Colon (tissue), 2 donors: ENCODE results near the gene MSH5.

Source experiments
- FAIRE-seq: peaks from 2 replicates; lab custom pipeline; 2012; peaks lifted over from hg19 to GRCh38; lab: Jason Lieb, UNC
- donor health status: control.
- donor health status: control.

Gene MSH5

DNA sequence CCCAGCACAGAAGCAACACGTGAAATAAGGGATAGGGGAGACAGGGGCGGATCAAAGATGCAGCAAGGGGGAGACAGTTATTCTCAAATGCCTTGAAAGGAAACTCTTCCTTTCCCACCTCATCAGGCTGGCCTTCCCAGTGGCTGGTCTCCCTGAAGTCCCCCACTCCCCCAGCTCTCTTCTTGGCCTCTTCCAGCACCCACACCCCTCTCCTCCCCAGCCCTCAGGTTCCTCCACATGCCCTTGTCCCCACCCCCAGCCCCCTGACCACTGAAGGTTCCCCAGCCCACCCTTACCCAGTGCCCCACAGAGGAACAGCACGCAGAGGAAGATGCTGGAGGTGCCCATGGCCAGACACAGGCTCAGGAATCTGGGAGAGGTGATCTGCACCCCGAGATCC is 26.3 kb upstream of the MSH5 start:
- no peak for FAIRE-seq

DNA sequence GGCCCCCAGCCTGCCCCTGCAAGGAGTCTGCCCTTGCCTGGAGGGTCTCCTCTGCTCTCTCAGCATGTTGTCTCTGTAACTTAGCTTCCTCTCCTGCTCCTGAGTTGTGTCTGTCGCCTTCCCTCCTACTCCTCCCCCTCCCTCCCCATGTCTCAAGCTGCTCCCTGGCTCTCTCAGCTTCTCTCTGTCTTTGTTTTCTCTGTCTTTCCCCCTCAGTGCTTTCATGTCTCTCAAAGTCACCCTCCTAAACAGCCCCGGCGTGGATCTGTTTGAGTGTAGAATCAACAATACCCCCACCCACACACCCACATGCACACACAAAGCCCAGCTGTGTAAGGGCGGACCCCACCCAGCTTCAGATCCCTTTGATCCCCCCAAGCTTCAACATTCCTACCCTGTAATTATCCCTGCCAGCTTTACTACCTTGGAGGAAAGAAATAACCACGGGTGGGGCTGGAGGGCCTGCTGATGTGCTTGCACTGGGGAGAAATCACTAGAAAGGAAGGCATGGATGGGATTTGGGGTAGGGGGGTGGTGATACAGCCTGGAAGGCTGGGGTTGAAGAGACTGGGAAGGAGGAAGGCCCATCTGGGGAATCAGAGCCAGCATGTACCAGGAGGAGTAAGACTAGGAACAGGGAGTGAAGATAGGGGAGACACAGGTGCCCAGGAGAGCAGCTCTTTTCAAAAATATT is 25.7 kb upstream of the MSH5 start:
- FAIRE-seq = no peak

DNA sequence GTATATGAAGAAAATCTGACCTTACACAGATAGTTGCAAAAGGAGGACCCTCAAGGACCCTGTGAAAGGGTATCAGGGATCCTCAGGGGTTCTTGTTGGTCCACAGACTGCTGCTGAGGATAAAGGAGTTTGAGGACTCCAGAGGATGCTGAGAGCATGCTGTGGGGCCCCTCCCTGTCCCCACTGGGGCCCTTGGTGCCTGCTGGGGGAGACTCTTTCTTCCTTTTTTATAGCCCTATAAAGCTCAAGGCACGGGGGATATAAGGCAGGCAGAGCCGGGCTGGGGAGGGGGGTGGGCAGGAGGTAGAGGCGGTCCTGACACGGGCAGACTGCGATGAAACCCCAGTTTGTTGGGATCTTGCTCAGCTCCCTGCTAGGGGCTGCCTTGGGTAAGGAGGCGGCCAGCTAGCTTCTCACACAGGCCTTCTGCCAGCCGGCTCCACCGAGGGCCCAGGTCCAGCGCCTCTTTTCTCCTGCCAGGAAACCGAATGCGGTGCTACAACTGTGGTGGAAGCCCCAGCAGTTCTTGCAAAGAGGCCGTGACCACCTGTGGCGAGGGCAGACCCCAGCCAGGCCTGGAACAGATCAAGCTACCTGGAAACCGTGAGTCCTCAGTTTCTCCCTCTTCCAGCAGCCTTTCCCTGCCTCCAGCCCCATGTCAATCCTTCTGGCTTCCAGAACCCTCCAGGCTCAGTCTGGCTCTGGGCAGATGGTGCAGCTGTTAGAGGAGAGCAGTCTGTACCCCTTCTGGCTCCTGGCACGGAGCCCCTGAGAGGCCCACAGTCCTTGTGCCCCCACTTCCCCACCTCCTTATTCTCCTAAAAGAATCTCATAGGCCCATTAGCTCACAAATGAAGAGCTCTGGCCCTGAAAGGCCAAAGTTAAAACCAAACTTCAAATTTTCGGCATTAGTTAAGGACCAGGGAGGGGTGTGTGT is 24.5 kb upstream of the MSH5 start, which contains the start of gene LY6G6D:
Gene LY6G6D, plus strand, starts transcription at position 327 of the 937 bp plus-strand sequence. Its CDS starts 8 bp downstream, at position 335.
- no peak for FAIRE-seq

DNA sequence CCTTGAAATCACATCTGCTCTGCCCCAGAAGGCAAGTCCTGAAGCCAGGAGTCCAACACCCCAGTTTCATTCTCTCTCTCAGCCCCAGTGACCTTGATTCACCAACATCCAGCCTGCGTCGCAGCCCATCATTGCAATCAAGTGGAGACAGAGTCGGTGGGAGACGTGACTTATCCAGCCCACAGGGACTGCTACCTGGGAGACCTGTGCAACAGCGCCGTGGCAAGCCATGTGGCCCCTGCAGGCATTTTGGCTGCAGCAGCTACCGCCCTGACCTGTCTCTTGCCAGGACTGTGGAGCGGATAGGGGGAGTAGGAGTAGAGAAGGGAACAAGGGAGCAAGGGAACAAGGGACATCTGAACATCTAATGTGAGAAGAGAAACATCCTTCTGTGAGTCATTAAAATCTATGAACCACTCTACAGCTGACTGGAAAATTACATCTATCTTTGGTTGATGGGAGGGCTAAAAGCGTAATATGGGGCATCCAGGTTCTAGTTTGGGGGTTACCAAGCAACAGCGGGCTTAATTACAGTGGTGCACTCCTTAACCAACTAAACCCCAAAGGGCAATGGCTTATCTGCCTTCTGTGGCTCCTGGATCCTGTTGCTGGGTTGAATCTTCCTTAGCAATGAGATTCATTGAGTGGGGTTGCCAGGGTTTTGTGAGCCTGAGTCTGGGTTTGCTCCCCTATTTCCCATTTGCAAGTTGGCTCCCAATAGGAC is 22.1 kb upstream of the MSH5 start:
- no peak for FAIRE-seq

DNA sequence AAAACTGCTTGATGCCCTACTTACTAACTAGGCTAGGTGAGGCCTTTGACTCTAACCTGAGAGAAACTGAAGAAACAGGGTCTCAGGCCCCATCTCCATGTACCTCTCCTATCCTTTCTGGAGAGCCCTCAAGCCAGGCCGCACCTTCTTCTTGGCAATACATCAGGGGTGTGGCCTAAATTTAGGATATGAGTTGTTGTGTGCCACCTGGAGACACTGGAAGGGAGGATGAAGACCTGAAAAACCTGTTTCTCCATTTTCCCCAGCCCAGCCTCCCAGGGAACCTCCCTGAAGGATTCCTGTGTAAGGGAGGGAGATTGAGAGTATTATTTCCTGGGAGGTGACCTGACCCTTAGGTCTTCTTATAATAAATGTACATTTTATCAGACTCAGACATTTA is 21.5 kb upstream of the MSH5 start:
- FAIRE-seq = no peak

DNA sequence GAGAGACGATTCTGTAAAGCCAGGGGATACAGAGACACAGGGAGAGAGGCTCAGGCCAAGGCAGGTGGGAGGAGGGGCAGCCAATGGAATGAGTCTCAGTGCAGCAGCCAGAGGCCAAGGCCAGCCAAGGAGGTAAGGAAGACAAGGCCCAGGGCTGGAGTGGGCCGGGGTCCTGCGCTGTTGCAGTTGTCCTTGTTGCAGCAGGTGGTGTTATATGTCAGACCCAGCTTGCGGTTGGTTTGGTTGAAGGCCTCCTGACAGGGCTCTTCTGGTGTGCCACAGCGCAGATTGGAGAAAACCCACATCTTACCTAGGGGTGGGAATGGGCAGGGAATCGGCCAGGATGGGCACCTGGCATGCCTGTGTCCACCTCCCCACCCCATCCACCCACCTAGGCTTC is 20.8 kb upstream of the MSH5 start:
- FAIRE-seq = no peak

DNA sequence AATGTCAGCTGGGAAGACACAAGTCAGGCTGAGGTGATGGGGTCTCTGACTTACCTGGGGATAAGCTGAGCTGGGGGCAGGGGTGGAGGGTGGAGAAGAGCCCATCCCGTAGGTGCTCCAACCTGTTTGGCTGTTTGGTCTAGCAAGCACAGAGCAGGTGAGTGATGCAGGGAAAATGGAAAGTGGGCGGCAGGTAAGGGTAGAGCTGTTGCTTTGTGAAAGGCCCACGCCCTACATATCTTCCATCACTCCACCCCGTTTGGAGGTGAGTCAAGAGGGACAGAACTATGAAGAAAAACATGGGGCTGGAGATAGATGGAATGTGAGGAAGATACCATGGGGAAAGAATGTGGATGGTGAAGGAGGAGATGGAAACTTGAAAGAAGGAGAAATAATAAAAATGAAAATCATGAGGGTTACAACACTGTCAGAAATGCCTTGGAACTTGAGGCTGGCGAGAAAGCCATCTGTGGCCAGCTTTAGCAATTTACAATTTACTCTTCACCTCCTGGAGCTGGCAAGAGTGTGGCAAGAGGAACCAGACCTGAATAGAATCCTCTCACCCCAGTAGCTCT is 19.5 kb upstream of the MSH5 start:
- FAIRE-seq = no peak

DNA sequence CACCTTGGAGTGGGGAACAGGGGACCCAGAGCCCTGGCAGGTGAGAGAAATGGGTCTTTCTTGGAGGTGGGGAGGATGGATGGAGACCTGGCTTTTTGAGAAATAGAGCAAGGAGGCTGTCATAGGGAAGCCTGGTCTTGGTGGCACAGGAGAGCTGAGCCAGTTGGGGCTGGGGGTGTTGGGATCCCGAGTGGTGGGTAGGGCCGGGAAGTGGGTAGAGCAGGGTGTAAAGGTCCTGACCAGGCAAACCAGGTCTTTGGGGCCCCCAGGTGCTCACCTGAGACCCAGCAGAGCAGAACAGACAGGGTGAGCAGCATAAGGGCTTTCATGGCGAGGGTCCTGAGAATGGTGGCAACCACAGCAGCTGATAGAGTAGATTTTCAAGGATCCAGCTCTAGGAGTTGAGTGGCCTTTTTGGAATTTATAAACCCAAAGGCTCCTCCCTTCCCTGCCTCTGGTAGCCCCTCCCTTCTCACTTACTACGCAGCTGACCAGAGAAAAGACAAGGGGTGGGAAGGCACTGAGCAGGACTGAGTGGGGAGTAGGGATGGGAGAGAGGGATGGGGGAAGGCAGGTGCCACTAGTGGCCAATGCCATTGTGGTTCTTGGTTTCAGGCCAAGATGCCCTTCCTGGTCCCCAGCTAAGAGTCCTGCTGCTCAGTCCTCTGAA is 18.3 kb upstream of the MSH5 start, which contains the start of gene LY6G6C:
Gene LY6G6C, minus strand, starts transcription at position 396 of the 670 bp plus-strand sequence. Its CDS starts 67 bp downstream, at position 329.
- no peak for FAIRE-seq

DNA sequence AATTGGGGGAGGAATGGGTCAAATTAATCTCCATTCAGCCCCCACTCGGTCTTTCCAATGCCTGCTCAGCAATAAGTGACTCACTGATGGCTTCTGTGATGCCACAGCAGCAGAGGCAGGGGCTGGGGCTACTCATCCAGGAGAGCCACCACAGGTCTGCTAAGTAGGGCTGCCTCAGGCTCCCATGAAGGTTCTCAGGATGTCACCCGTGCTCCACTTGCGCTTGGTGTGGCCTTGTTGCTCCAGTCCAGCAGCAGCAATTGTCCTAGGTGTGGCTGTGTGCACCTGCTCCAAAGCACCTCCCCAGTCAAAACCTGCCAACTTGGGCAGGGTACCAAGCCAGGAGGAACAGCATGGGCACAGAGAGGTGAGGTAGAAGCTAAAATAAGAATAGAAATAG is 17.6 kb upstream of the MSH5 start:
- no peak for FAIRE-seq

DNA sequence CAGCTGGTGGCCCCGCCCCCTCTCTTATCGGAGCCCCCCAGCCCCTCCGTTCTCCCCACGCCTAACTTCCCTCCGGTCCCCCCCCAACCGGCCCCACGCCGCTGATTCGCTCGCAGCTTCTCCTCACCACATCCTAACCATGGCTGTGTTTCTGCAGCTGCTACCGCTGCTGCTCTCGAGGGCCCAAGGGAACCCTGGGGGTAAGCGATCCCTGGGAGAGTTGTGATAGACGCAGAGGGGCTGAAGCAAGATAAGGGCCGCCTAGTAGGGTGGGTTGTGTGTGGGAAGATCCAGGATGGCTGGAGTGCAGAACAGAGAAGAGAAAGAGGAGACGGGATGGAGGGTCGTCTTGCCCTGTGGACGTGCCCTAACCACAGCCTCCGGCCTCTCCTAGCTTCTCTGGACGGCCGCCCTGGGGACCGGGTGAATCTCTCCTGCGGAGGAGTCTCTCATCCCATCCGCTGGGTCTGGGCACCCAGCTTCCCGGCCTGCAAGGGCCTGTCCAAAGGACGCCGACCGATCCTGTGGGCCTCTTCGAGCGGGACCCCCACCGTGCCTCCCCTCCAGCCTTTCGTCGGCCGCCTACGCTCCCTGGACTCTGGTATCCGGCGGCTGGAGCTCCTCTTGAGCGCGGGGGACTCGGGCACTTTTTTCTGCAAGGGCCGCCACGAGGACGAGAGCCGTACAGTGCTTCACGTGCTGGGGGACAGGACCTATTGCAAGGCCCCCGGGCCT is 16.4 kb upstream of the MSH5 start, which contains the start of gene MPIG6B:
Gene MPIG6B, plus strand, starts transcription at position 129 of the 735 bp plus-strand sequence. Its CDS starts 11 bp downstream, at position 140.
- no peak for FAIRE-seq

DNA sequence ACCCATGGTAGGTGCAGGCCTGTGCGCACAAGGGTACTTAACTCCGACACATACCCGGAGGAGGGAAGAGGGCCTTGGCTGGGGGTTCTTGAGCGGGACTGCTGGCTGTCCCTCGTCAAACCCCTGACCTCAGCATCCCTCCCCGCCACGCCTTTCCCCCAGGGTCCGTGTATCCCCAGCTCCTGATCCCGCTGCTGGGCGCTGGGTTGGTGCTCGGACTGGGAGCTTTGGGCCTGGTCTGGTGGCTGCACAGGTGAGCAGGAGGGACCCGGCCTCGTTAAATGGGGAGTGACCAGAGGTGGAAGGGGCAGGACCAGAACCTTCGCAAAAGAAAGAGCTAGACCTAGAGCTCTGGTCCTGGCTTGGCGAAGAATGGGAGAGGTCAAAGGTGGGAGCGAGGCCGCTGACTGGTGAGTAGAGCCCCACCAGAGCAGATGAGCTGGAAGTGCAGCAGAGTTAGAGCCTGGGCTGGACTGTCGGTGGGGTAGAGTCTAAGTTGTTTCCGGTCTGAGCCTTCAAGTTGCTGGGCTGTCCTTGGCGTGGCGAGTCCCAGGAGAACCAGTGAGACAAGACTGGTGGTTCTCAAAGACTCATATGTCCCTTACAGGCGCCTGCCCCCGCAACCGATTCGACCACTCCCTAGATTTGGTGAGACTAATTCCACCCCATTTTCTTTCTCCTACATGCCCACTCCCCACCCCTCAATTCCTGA is 15.7 kb upstream of the MSH5 start:
- FAIRE-seq = no peak

DNA sequence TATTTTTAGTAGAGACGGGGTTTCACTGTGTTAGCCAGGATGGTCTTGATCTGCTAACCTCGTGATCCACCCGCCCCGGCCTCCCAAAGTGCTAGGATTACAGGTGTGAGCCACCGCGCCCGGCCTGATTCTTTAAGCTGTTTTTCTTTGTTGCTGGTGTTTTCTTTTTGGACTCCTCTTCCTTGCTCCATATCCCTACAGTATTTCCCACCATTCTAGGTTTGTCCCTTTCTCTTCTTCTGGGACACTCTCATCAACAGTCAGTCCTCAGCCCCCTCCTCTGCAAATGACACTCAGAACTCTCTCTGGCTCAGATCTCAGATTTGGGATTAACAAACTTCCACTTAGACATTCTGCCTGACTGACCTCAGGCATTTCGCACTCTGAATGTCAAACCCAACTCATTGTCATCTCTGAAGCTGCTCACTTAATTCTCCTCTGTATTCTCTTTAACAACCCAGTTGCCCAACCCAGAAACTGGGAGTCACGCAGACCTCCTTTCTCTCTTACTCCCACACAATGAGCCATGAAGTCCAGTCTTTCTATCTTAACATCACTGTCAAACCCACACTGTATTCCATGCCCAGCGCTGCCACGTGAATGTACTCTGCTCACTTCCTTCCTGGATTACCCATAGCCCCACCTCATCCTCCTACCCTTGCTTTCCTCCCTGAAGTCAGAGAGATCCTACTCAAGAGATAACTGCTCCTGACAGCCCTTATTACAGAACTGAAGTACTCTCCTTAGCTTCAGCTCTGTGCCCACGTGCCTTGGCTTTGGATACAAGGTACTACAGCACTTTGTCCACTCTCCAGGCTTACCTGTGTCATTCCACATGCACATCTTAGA is 14.1 kb upstream of the MSH5 start:
- no peak for FAIRE-seq

DNA sequence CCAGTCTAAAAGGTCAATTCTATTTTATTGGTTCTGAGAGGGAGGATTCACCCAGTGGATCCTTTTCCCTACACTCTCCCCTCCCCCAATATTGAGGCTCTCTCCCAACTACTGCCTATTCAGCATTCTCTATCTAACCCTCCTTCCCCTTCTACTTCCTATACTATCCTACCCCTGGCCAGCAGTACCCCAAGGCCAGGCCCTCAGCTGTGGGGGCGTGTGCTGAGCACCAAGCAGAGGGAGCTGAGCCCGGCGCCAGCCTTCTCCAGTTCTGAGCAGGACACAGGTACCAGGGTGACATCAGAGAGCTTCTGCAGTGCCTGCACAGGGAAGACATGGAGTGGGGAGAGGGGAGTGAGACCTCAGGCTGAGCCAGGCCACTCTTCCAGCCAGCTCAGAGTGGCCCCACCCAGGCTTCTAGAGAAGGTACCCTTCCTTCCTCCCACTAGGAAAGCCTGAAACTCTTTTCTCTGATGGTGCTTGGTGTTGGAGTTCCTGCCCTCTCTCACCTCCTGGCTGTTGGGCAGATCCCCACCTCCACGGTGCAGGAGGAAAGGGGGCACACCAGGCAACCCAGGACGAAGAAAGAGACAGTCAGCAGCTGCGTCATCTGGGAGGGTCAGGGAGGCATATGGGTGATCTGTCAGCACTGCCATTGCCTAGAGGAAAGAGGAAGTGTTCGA is 12.6 kb upstream of the MSH5 start:
- FAIRE-seq = no peak

DNA sequence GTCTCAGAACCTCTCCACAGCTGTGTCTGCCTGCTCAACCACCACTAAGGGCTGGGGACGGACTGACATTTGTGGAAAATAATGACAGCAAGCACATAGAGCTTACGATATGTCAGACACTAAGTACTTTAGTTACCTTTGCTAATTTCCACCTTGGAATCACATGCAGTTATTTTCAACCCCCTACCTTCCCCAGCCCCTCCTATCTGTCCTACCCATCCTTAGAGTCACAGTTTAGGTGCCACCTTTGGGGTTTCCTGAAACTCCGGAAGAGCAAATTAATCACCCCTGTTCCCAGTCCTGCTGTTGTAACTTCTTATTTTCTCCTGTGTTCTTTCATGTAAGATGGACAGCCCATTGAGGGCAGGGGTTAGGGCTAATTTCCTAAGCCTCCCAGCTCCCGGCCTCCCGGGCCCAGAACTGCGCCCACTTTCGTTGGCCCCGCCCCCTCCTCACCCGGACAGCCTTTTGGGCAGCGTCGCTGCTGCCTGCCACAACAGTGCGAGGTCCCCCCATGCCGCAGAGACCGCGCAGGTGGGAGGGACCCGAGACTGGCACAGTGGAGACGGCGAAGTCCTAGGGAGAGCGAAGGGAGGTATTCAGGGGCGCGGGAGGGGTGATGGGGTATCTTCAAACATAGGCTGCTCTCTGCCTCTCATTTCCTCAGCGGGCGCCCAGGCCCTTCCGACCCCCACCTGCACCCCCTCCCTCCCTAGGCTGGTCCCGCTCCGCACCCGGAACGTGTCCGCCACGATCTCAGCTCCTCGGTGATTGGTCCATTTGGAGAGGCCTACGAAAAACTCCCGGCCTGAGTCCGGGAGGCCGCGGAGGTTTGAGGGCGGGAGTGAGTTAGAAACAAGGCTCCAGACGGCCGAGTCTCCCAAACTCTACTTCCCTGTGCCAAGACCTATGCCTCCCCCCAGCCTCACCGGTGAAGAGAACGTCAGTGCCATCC is 11.8 kb upstream of the MSH5 start:
- FAIRE-seq = no peak

DNA sequence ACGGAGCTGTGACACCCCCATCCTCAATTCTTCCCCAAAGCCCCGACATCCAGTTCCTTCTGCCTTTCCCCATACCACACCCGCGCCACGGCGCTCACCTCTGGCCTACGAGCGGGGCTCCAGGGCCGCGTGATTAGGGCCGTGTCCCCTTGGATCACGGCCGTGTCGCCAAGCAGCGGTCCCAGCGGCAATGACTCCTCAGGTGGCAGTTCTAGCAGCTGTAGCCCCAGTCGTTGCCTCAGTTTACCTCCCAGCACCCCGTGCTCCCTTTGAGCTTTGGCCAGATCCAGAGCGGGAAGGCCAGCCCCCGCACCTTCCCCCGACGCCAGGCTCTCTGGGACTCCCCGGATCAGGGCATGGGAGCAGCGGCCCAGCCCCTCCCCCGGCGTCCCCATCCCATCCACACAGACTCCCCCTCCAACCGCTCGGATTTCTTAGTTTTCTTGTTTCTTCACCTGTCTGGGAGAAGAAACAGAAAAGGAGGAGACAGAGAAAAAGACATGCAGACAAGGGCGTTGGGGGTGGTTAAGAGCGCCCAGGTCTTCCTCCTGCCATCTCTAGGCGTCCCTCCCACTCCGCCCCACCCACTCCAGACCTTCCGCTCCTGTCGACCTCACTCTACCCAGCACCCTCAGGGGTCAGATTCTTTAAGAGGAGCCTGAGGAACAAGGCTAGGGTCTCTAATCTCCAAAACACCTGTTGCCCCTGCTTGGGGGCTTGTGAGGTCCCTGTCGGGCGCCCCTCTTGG is 10.9 kb upstream of the MSH5 start, which contains the start of gene DDAH2:
Gene DDAH2, minus strand, starts transcription at position 533 of the 748 bp plus-strand sequence. Its CDS starts 138 bp downstream, at position 395.
- FAIRE-seq = no peak

DNA sequence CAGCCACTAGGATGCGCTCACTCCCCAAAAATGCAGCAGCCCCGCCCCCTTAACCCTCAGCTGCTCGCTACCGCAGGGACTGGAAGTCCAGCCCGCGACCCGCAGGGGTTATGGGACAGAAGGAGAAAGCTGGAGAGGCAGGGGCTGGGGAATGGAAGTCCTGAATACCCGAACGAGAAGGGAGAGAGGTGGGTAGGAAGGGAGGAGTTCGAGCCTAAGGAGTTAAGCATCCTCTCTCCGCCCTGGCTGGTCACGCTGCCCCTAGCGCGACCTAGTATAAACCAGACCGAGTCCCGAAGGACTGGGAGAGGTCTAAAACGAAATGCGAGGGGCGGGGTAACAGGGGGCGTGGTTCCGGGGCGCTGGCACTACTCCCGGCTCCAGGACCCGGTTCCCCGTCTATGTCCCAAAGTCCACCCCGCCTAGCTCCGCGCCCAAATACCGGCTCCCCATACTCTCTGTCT is 10.3 kb upstream of the MSH5 start:
- no peak for FAIRE-seq
